ENCODE measurements around the gene ALDOA.
"Not testable (repeated sequence)": the region's sequence is repeated elsewhere in the genome, so short reads cannot be mapped to it uniquely, and the experiment has no call there.

ALDOA gene

GRCh38 chr16:30092373-30093010 lies 26.9 kb downstream of the ALDOA start:
- peak; percentile 83 for DNase-seq

GRCh38 chr16:30094541-30095165 lies 29.1 kb downstream of the ALDOA start:
- no peak for DNase-seq

GRCh38 chr16:30095166-30096078 lies 29.9 kb downstream of the ALDOA start:
- DNase-seq = no peak

- DNase-seq = peak; percentile 88
These were observed 30.7 kb downstream of the ALDOA start, which contains the start of gene YPEL3 for GRCh38 chr16:30096105-30096861. Gene YPEL3, minus strand, starts transcription at chr16:30096213. Its CDS starts 731 bp downstream, at chr16:30095482.

GRCh38 chr16:30096862-30097563 lies 31.5 kb downstream of the ALDOA start:
- DNase-seq = no peak

GRCh38 chr16:30104090-30104489 lies 38.5 kb downstream of the ALDOA start:
- DNase-seq = no peak

- DNase-seq = no peak
These were observed 38.9 kb downstream of the ALDOA start for GRCh38 chr16:30104492-30104891.

GRCh38 chr16:30108059-30108850 lies 42.7 kb downstream of the ALDOA start:
- no peak for DNase-seq

GRCh38 chr16:30110661-30111060 lies 45.1 kb downstream of the ALDOA start:
- DNase-seq = peak; percentile 34

GRCh38 chr16:30112197-30113030 lies 46.9 kb downstream of the ALDOA start:
- DNase-seq = peak; percentile 53

GRCh38 chr16:30113031-30113710 lies 47.6 kb downstream of the ALDOA start, which contains the start of gene GDPD3:
Gene GDPD3, minus strand, starts transcription at chr16:30113537. Its CDS starts 59 bp downstream, at chr16:30113478.
- DNase-seq = no peak

GRCh38 chr16:30113711-30114333 lies 48.3 kb downstream of the ALDOA start:
- DNase-seq = peak; percentile 40

GRCh38 chr16:30114411-30114810 lies 48.9 kb downstream of the ALDOA start:
- DNase-seq = no peak

GRCh38 chr16:30114833-30115232 lies 49.3 kb downstream of the ALDOA start:
- not testable (repeated sequence) for DNase-seq

GRCh38 chr16:30115238-30115637 lies 49.7 kb downstream of the ALDOA start:
- DNase-seq = no peak

- no peak for DNase-seq
These were observed 51.0 kb downstream of the ALDOA start for GRCh38 chr16:30116291-30117207.

- no peak for DNase-seq
These were observed 52.2 kb downstream of the ALDOA start for GRCh38 chr16:30117768-30118167.

GRCh38 chr16:30119428-30119827 lies 53.9 kb downstream of the ALDOA start:
- no peak for DNase-seq
